Hepatocyte (in vitro differentiated cells): Measurements from ENCODE around the gene MAGI2. TPM values are rescaled to one million over a fixed set of nuclear protein-coding genes. Genes with fewer than 3 reads are reported as not detected.

ENCODE experiments used
- DNase-seq: peaks from one replicate; pipeline ENCODE4 v3.0.0-alpha.2; 2016; ENCODE audit warnings: low spot score
- H2AFZ ChIP-seq: fragments of 200-600 bp; sonication (generic); 2 replicates; pipeline ENCODE4 v1.6.0; 2016; ENCODE audit warnings: antibody characterized with exemption, mild to moderate bottlenecking
- H3K27ac ChIP-seq: fragments of 200-600 bp; sonication (generic); 2 replicates; pipeline ENCODE4 v1.5.1; 2016; ENCODE audit warnings: mild to moderate bottlenecking
- H3K27me3 ChIP-seq: fragments of 200-600 bp; sonication (generic); 2 replicates; pipeline ENCODE4 v1.6.1; 2016
- H3K36me3 ChIP-seq: fragments of 200-600 bp; sonication (generic); replicated peaks from 2 replicates; pipeline ENCODE4 v1.5.1; 2016; ENCODE audit warnings: low read depth; ENCODE audit not compliant: insufficient read depth
- H3K4me1 ChIP-seq: fragments of 200-600 bp; sonication (generic); 2 replicates; pipeline ENCODE4 v1.5.1; 2016; ENCODE audit warnings: mild to moderate bottlenecking, moderate library complexity; ENCODE audit not compliant: insufficient read depth
- H3K4me2 ChIP-seq: fragments of 200-600 bp; sonication (generic); 2 replicates; pipeline ENCODE4 v1.6.0; 2016
- H3K4me3 ChIP-seq: fragments of 200-600 bp; sonication (generic); 2 replicates; pipeline ENCODE4 v1.5.1; 2016; ENCODE audit warnings: mild to moderate bottlenecking
- H3K79me2 ChIP-seq: fragments of 200-600 bp; sonication (generic); 2 replicates; pipeline ENCODE4 v1.6.0; 2017; ENCODE audit warnings: mild to moderate bottlenecking
- H3K9me2 ChIP-seq: fragments of 200-600 bp; sonication (generic); replicated peaks from 2 replicates; pipeline ENCODE4 v1.6.0; 2017; ENCODE audit warnings: mild to moderate bottlenecking; ENCODE audit not compliant: insufficient read depth
- H3K9me3 ChIP-seq: fragments of 200-600 bp; sonication (generic); 2 replicates; pipeline ENCODE4 v1.5.1; 2016; ENCODE audit warnings: low read depth, mild to moderate bottlenecking
- H4K20me1 ChIP-seq: fragments of 200-600 bp; sonication (generic); 2 replicates; pipeline ENCODE4 v1.6.0; 2016; ENCODE audit warnings: mild to moderate bottlenecking; ENCODE audit not compliant: insufficient read depth, poor library complexity, severe bottlenecking
- CTCF ChIP-seq: fragments of 200-600 bp; sonication (generic); IDR thresholded peaks from 2 replicates; pipeline ENCODE4 v1.5.1; 2016; ENCODE audit warnings: antibody characterized with exemption, mild to moderate bottlenecking; ENCODE audit not compliant: poor library complexity
- EZH2 ChIP-seq: fragments of 200-600 bp; sonication (generic); IDR thresholded peaks from 2 replicates; pipeline ENCODE4 v1.6.1; 2016; ENCODE audit warnings: antibody characterized with exemption, mild to moderate bottlenecking, borderline replicate concordance
- EZH2phosphoT487 ChIP-seq: fragments of 200-600 bp; sonication (generic); IDR thresholded peaks from one replicate; pipeline ENCODE4 v1.6.1; 2018; ENCODE audit warnings: antibody characterized with exemption, mild to moderate bottlenecking, low read depth, moderate library complexity; ENCODE audit not compliant: unreplicated experiment, severe bottlenecking
- WGBS: methylation state at CpG from one replicate; pipeline ENCODE4 v1.1.6; 2016; ENCODE audit warnings: low lambda C conversion rate; ENCODE audit errors: missing lambda C conversion rate; 5-methylcytosine and 5-hydroxymethylcytosine counted together
- polyA plus RNA-seq: library from polyadenylated mRNA; unstranded; fragments of >200 nt; fragmentation: Nextera tagmentation; extraction: Ambion mirVana; gene quantifications from 2 replicates; pipeline ENCODE4 v1.2.1, GENCODE V29; 2016
- total RNA-seq: library from RNA; depleted of rRNA; stranded (reverse); fragments of >200 nt; gene quantifications from 2 replicates; pipeline ENCODE4 v1.2.3, GENCODE V29; 2014

MAGI2 gene
- total and polyA plus RNA-seq, 2 experiments from 2014 or later, result 3.1 to 6.7 TPM

- WGBS, result 82% methylated on average over 14 of the region's 14 CpGs
- Histone ChIP-seq H3K9me2 (no peaks in the 10 kb centered on the region), H3K4me3 (no peak overlapping the region), H2AFZ (no peak overlapping the region), H3K4me2 (no peak overlapping the region), H3K36me3 (no peaks in the 10 kb centered on the region), H3K27me3 (no peaks in the 10 kb centered on the region), H3K9me3 (no peaks in the 10 kb centered on the region), H4K20me1 (no peaks in the 10 kb centered on the region), H3K27ac (no peak overlapping the region), H3K4me1 (no peaks in the 10 kb centered on the region), H3K79me2 (no peaks in the 10 kb centered on the region)
- TF ChIP-seq CTCF, result no peak
- no peak for TF ChIP-seq EZH2
- TF ChIP-seq EZH2phosphoT487, result no peak
- DNase-seq, result no peak
Observed at GRCh38 chr7:78345293-78345911, 1108.1 kb downstream of the MAGI2 start.

- H2AFZ ChIP-seq, result no peak overlapping the region
- no peak for DNase-seq
- no peak overlapping the region for H3K4me3 ChIP-seq
- no peak for TF ChIP-seq CTCF
- TF ChIP-seq EZH2phosphoT487, result no peak
- TF ChIP-seq EZH2, result no peak
- 65% methylated on average over 3 of the region's 3 CpGs for WGBS
- no peaks in the 10 kb centered on the region for H3K9me2 ChIP-seq
- no peaks in the 10 kb centered on the region for H3K27me3 ChIP-seq
- no peak overlapping the region for H3K27ac ChIP-seq
- H3K36me3 ChIP-seq, result no peaks in the 10 kb centered on the region
- H3K9me3 ChIP-seq, result no peaks in the 10 kb centered on the region
- no peaks in the 10 kb centered on the region for H4K20me1 ChIP-seq
- peaks cover 10% of the 10 kb centered on the region for H3K4me1 ChIP-seq
- no peaks in the 10 kb centered on the region for H3K79me2 ChIP-seq
- H3K4me2 ChIP-seq, result no peak overlapping the region
Observed at GRCh38 chr7:78334426-78334825, 1119.0 kb downstream of the MAGI2 start.

- Histone ChIP-seq H2AFZ (no peak overlapping the region), H3K27me3 (no peaks in the 10 kb centered on the region), H3K9me2 (no peaks in the 10 kb centered on the region), H3K4me3 (no peak overlapping the region), H3K4me2 (no peak overlapping the region), H3K36me3 (no peaks in the 10 kb centered on the region), H3K4me1 (peaks cover 10% of the 10 kb centered on the region), H4K20me1 (no peaks in the 10 kb centered on the region), H3K79me2 (no peaks in the 10 kb centered on the region), H3K9me3 (no peaks in the 10 kb centered on the region), H3K27ac (no peak overlapping the region)
- 86% methylated on average over 8 of the region's 8 CpGs for WGBS
- TF ChIP-seq EZH2phosphoT487 (no peak), EZH2 (no peak), CTCF (no peak)
- DNase-seq, result no peak
Observed at GRCh38 chr7:78333530-78334425, 1119.7 kb downstream of the MAGI2 start.
